Activated CD4-positive, CD25-positive, alpha-beta regulatory T cell (primary cell): Measurements from ENCODE around the gene GNB1L.
A peak's percentile ranks its signal among the peaks of the same experiment; 100 is the strongest.

Source experiments
- DNase-seq, 4 experiments: peaks; one replicate each; lab custom pipeline; 2025; lab: John Stamatoyannopoulos, UW

GNB1L gene

DNA sequence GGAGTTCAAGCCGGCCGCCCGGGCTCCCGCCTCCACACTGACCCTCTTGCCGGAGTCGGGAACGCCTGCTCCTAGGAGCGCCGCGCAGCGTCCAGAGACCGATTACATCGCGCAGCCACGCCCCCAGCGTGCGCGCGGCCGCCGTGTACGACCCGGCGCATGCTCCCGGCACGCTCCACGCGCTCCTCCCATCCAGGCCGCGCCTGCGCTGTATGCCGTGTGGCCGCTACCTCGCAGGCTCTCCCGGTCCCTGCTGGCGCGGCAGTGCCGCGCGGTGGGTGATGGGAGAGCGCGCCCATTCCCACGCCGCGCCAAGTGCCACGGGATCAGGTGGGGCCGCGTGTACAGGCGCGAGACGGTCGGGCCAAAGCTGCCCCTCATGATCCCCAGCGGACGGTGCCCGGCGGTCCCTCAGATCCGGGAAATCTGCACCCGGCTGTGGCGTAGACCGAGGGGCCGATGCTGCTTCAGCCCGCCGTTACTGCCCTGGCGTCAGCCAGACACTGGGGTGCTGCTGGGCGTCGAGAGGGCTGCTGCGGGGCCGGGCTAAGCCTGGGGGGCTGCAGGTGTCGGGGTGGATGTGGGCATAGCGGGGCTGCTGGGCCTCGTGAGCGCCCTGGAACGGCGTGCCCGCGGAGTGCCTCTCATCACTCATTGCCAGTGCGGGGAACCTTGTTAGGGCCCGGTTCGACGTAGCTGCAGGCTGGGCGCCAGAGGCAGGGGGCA, at the start of gene GNB1L, which contains the start of gene RTL10:
GNB1L (minus strand) TSS at position 97 of the 726 bp plus-strand sequence. CDS start 33,519 bp downstream, outside the sequence.
RTL10 (minus strand) TSS at position 97 of the 726 bp plus-strand sequence. CDS start 2,613 bp downstream, outside the sequence.
- DNase-seq = peak; percentile 76 to 95 (median 88)

DNA sequence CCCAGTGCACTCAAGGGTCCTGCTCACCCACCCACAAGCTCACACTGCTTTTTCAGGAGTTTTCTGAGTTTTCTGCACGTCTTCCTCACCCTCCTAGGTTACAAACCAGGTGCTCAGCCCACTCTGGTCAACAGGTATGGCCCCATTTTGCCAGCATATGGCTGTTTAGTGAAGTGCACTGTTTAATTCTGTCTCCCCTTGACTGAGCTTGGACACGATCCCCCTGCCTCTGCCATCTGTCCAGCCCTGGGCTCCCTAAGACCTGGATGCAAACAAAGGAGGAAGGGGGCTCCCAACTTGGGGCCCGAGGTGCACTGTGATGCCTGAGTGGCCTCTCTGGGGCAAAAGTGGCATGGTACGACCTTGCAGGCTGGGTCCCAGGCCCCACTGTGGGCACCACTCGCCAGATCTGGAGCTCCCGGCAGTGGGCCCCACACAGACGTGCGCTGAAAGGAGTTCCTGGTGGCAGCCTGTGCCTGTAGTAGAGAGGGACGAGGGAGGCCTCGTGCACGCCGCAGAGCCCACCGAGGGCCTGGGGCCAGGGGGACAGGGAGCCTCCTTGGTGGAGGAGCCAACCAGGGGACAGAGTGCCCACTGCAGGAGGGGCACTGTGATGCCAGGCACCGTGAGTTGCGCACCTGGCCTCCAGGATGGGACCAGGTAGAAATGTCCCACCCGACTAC, 49.6 kb upstream of the GNB1L start:
- DNase-seq = no peak

GRCh38 chr22:19903513-19903912, 48.8 kb upstream of the GNB1L start:
- no peak for DNase-seq

- DNase-seq = no peak
Observed at GRCh38 chr22:19903031-19903430, 48.4 kb upstream of the GNB1L start.

GRCh38 chr22:19902245-19902715, 47.6 kb upstream of the GNB1L start:
- no peak for DNase-seq

DNA sequence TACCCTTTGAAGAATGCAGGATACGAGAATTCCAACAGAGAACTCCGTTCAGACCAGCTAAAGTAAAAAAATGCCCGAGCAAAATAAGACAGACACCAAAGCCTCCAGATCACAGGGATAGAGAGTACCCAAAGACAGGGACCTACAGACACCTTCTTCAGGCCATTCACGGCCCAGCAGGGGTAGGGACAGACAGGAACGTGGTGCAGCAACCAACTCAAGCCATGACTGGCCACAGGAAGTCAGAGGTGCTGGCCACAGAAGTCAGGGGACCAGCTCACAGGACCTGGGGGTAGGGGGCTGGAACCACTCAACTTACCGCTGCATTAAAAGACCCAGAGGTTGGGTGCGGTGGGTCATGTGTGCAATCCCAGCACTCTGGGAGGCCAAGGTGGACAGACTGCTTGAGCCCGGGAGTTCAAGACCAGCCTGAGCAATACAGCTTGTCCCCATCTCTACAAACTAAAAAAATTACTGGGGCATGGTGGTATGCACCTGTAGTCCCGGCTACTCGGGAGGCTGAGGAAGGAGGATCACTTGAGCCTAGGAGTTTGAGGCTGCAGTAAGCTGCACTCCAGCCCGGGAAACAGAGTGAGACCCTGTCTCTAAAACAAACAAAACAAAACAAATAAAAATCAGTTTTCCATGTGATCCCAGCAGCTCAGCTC, 47.0 kb upstream of the GNB1L start:
- no peak for DNase-seq

GRCh38 chr22:19900707-19901436, 46.2 kb upstream of the GNB1L start:
- DNase-seq = no peak

DNA sequence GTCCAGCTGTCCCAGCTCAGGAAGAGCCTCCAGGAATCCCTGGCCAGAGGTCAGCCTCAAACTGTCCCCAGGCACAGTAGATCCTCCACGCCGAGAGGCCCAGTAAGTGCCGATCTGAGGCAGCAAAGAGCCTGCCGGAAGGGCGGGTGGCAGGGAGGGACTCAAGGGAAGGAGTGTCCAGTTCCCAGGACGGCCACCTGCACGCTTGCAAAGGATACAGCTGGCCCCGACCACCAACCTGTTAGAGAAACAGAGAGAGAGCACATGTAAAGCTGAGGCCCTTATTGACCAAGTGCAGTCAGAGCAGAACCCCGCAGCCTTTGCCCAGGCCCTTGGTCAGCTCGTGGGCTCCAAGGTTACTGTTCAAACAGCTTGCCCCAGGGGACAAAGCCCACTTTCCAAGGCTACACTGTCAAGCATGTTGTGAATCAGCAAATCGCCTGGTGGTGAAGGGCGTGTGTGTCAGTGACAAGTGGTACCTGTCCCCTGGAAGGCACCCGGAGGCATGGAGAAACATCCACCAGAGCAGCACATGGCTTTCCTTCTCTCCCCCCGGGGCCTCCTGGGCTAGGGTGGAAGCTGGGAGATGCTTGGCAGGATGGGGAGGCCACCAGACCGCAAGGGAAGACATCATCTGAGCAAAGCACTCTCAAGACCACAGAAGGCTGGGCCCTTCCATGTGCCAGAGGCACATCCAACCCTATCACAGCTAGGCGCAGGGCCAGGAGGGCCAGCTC, 44.3 kb upstream of the GNB1L start:
- DNase-seq = no peak

DNA sequence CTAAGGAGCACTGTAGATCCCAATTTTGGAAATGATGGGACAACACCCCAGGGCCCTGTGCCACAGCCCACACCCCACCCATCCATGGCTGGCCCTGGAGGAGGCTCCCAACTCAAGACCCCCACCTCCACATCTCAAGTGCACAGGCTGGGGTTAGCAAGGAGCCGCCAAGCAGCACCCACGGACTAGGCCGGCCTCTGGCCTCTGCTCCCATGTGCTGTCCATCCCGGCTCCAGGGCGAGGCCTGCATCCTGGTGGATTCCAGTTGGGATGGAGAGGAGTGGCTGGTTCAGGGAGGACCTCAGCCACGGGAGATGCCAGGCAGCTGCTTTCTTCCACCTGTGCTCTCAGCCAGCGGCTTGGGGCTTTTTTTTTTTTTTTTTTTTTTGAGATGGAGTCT, 43.5 kb upstream of the GNB1L start:
- no peak for DNase-seq

- DNase-seq = no peak
Observed at GRCh38 chr22:19897726-19898125, 43.1 kb upstream of the GNB1L start.

GRCh38 chr22:19896665-19897355, 42.1 kb upstream of the GNB1L start:
- peak in 1 of 4 experiments; percentile 21 for DNase-seq

- DNase-seq = no peak
Observed at GRCh38 chr22:19895160-19895849, 40.6 kb upstream of the GNB1L start.

- no peak for DNase-seq
Observed at GRCh38 chr22:19893363-19893762, 38.7 kb upstream of the GNB1L start.

GRCh38 chr22:19892925-19893324, 38.3 kb upstream of the GNB1L start:
- DNase-seq = no peak

GRCh38 chr22:19892257-19892879, 37.7 kb upstream of the GNB1L start:
- peak; percentile 19 to 29 (median 28) for DNase-seq

DNA sequence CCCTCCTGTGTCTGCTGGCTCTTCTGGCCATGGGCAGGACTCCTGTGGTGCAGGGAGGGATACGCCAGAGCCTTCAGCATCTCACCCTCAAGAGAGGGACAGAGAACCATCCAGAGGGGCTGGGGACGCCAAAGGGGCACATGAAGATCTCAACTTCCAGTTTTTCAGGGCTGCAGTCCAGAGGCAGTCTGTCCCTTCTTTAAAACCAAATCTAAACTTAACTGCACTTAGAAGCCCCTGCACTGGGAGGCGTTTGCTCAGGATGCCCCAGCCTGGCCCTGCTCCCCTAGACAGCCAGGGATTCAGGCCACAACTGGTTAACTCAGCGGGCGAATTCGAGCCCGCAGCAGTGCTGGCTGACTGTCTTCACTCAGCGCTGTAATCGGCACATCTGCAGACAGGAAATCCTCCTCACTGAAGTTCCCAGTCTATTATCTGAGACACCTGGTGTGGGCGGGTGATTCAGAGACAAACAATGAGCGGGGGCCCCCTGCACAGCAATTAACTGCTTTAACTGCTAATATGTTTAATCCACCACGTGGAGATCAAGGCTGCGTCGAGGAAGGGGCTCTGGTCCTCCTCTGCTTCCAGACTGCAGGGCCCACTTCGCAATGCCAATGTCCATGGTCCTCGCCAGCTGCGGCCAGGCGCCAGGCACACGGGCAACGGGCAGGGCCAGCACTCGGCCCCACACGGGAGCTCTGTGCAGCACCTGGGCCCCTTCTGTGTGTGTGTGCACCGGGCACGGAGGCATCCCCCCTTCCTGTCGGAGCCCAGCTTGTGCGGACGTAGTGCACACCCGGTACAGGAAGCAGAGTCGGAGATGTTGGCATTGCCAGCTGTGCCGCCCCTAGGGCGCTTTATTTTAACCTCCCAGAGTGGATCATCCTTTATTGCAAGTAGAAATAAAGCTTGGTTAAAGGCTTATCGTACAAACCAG, 36.9 kb upstream of the GNB1L start:
- peak; percentile 54 to 74 (median 68) for DNase-seq

DNA sequence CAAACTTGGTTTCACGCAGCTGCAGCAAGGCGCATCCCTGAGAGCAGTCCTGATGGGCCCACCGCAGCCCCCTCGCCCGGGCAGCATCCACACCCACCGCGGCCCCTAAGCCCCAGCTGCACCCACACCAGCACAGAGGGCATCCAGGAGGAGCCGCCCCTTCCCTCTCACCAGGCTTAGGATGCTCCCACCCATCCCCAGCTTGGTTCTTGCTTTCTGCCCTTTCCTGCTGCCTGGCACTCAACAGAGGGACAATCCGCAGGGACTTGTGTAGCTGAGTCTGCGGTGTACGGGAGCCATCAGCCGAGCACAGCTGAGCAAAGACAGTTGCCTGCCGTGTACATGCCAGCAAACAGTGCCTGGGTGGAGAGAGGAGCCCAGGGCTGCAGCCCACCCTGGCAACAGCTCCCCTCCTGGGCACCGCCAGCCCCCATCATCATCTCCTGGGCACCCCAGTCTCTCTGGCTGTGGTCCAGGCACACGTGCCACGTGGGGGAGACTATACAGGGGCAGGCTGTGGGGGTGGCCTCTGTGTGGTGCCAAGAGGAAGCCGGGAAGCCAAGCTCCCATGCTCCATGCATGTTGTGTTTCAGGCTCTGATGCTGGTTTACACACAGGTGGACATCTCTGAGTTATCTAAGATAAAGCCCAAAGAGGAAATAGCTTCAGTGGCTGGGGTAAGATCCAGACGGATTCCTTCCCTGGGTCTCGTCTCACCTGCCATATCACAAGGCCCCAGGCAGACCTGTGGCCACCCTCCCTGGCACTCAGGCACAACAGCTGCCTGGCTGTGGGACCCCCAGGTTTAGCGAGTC, 36.0 kb upstream of the GNB1L start:
- no peak for DNase-seq

DNA sequence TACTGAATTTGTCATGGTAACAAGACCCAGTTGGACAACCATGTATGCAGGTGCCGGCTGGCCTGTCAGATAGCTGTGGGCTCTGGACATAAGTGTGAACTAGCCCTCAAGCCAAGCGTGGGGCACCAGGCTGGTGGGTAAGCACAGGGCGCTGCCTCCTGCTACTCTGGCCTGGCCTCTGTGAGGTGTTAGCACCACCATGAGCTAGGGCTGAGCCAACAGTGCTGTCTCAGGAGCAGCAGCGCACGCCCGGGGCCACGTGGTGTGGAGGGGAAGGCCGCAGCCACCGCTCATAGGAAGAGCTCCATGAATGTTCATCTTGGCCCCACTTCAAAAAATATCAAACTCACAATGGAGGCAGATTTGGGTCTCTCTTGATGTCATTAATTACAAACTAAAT, 35.3 kb upstream of the GNB1L start:
- DNase-seq = no peak
